Measurements from ENCODE around the gene INTS2. TPM values are rescaled to one million over a fixed set of nuclear protein-coding genes. Genes with fewer than 3 reads are reported as not detected.
"Not testable (repeated sequence)": the region's sequence is repeated elsewhere in the genome, so short reads cannot be mapped to it uniquely, and the experiment has no call there.

The INTS2 gene
- total RNA-seq, 1 donor from 2014 or later, result 15.5 TPM

DNA sequence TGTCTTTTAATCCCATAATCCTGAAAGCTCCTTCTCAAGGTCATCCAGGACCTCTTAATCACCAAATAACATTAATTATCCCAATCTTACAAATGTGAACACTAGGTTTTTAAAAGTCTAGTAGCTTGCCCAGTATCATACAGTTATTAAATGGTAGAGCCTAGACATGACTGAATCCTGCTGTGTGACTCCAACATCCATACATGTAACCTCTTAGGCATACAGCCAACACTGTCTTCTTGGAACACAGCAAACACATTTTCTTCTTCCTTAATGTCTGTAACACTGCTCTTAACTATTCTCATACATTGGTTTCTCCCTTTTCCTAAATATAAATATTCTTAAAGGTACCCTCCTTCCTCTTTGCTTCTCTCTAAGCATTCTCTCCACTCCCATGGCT is 78.1 kb downstream of the INTS2 start:
- no peak for DNase-seq (ENCODE audit: low read depth)

DNA sequence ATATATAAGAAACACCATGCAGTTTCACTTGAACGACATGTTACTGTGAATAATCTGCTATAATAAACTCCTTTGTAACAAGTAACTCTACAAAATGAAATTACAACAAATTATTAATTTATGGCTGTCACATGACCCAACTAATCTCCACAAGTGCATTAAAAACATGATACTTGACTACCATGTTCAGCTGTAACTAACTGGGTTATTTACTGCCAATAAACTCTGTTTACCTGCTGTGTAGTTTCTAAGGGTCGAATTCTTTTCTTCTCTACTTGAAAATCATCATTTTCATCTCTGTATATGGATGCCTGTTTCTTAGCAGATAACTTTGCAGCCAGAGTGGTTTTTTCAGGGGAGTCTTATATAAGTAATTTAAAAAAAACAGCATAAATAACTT is 78.9 kb downstream of the INTS2 start:
- no peak for DNase-seq (ENCODE audit: low read depth)

DNA sequence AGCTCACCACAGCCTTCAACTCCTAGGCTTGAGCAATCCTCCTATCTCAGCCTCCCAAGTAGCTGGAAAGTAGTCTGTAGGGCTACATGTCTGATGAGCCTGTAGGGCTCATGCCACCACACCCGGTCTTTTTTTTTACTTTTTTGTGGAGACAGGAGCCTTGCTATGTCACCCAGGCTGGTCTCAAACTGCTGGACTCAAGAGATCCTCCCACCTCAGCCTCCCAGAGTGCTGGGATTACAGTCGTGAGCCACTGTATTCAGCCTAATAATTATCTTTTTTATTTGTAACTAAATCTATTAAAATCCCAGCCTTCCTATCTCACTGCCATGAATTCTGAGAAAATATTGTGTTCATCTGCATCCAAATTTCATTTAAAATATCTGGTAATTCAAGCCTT is 79.5 kb downstream of the INTS2 start:
- DNase-seq (ENCODE audit: low read depth), result no peak

DNA sequence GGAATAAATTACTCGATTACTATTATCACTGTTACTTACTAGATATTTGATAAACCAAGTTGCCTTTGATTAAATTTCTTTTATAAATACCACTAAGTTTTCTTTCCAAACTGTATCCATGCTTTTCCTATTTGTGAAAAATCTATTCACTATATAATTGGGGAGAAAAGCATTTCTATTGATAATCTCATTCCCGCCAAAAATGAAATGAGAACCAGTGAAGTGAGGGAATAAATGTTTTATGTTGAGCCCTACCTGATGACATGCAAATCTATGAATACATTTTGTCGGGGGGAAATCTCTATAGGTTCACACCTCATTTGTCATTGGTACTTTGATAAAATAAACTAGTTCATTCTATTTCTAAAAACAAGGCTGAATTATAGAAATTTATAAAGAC is 80.1 kb downstream of the INTS2 start:
- DNase-seq (ENCODE audit: low read depth), result no peak

DNA sequence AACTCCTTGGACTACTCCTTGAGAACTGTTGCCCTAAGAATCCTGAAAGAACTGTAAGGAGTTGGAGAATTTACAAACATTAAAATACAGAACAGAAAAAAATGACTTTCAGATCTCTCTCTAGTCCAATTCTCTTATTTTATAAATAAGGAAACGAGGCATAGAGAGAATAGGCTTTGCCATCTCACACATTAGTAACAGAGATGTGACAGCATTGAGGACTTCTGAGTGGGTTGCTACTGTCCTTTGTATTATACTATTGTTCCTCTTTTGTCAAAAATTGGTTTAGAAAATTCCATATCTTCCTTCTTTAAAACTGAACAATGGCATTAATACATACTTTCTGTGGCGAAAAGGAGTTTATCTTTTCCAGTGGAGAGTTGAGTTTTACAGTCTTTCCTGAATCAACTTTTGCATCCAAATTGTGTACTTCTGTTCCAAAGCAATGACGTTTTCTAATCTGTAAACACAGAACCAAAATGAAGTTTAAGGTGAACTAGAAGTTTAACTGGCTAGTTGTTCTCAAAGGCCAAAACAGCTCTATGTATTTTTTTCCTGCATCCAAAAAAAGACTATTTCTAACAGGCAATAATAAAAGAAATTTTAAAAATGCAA is 80.9 kb downstream of the INTS2 start:
- no peak for DNase-seq (ENCODE audit: low read depth)

DNA sequence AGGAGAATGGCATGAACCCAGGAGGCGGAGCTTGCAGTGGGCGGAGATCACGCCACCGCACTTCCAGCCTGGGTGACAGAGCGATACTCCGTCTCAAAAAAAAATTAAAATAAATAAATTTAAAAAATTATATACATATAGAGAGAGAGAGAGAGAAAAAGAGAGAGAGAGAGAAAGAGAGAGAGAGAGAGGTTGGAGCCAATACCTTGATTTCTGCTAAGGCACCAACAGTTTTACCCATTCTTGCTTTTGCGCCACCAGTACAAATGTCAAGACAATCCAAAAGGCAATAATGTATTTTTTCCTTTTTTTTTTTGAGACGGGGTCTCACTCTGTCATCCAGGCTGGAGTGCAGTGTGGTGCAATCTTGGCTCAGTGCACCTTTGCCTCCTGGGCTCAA is 81.7 kb downstream of the INTS2 start:
- no peak for DNase-seq (ENCODE audit: low read depth)

DNA sequence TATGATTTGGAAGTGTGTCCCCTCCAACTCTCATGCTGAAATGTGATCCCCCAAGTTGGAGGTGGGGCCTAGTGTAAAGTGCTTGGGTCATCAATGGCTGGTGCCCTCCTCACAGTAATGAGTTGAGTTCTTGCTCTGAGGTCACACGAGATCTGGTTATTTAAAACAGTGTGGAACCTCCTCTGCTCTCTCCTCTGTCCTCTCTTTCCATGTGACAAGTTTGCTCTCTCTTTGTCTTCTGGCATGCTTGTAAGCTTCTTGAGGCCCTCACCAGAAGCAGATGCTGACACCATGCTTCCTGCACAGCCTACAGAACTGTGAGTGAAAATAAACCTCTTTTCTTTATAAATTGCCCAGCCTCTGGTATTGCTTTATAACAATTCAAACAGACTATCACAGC is 84.3 kb downstream of the INTS2 start:
- no peak for DNase-seq (ENCODE audit: low read depth)

DNA sequence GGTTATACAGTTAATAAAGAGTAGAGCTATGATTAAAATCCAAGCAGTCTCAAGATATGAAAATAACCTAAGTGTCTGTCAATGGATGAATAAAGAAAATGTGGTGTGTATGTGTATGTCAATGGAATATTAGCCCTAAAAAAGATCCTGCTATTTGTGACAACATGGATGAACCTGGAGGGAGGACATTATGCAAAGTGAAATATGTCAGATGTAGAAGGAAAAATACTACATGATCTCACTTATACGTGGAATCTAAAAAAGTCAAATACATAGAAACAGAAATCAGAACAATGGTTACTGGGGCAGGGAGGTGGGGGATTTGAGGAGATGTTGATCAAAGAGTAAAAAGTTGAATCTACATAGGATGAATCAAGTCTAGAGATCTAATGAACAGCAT is 84.9 kb downstream of the INTS2 start:
- DNase-seq (ENCODE audit: low read depth), result no peak

DNA sequence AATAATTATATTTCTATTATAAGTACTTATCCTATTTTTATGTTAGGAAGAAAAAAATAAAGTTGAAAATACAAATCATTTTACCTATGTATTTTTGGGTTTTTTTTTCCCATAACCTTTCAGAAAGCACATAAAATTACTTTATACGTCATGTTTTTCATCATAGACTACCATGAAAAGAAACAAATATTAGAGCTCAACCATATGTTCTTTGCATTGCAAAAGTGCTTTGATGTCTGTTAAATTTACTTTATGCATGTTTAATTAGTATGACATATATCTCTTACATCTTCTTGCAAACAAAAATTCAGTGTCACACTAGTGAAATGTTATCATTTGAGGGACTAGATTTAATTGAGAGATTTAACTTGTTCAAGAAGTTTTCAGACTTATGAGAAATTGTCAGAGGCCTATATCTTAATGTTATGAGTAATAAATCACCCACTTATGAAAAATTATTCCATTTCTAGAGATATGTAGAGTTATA is 88.4 kb downstream of the INTS2 start:
- DNase-seq (ENCODE audit: low read depth), result no peak

DNA sequence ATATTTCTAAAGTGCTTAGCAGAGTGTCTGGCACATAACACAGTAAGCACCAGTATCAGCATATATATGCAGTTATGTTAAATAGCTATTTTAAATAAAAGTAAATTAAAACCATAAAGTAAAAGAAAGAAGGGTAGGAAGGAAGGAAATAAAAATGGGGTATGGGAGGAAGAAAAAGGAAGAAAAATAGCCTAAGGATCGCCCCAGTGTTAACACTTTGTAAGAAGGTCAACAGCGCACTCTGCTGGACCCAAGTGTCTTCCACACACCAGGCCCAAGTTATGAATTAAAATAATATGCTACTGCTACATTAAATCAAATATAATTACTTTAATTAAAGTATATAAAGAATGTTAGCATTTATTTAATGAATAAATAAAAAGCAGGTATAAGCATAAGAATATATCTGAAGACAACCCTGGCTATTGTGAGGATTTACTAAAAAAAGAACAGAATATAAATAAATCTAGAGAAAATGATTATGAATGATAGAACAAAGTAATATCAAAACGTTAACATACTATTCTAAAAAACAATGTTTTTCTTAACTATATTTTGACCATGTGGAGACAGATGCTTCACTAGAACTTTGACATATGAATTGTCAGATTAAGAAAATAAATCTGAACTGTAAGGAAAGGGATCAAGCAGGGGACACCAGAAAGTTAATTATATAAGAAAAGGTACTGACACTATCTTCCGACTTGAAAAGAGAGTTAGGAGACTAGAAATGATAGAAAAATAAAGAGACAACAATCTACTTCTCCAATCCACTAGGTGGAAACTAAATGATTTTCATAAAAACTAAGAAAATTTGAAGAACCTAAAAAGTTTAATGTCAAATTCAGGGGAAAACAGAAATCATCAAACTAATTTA is 90.4 kb downstream of the INTS2 start:
- DNase-seq (ENCODE audit: low read depth), result peak; percentile 60

DNA sequence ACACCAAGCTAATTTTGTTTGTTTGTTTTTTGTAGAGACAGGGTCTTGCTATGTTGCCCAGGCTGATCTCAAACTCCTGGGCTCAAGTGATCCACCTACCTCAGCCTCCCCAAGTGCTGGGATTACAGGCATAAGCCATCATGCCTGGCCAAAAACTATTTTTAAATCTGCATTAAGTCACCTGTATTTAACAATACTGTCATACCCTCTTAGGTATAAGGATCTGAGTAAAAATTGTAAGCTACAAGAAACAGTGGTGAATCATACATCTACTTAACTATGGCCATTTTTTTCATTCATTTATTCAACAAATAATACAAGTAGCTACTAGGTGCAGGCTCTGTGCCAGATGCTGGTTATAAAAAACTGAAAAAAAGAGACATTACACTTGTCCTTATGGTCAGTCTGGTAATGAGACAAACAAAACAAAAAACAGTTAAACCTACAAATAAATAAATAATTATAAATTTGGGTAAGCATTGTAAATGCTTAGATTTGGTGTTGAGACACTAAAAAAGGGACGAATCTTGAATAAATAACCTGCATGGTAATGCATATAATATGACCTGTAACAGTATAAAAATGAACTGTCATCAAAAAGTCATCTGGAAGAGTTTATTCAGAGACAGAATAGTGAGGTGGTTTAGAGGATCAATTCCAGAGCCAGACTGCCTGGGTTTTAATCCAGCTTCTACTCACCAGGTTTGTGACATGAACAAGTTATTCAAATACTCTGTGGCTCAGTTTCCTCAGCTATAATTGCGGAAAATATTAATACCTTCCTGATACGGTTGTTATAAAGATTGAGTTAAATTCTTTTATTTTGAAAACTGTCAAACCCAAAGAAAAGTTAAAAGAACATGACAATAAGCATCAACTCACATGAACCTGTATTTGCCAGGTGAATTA is 91.3 kb downstream of the INTS2 start:
- DNase-seq (ENCODE audit: low read depth), result no peak

DNA sequence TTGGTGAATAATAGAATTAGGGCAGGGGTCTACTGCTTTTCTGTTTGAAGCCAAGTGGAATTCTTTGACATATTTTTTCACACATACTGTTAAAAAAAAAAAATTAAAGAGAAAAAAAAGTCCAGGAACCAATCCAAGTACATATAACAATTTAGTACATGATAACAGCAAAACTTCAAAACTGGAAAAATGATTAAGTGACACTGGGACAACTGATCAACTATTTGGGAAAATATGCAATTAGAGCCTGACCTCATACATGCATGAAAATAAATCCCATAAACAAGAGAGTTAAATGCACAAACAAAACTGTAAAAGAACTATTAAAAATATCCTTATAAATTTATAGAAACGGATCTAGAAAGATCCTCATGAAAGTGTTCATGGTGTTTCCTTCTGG is 92.2 kb downstream of the INTS2 start:
- DNase-seq (ENCODE audit: low read depth), result no peak

DNA sequence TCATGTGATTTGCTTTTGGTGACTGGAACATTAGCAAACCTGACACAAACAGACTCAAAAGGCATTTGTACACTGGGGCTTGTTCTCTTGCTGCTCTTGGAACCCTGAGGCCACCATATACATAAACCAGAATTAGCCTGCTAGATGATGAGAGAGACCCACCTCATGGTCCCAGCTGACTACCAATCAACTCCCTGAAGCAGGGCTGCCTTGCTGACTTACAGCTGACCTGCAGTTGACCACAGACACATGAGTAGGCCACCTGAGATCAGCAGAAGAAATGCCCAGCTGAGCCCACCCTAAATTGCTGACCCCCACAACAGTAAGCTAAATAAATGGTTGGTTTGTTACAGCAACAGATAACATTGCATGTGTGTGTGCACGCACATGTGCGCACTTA is 93.2 kb downstream of the INTS2 start:
- no peak for DNase-seq (ENCODE audit: low read depth)

DNA sequence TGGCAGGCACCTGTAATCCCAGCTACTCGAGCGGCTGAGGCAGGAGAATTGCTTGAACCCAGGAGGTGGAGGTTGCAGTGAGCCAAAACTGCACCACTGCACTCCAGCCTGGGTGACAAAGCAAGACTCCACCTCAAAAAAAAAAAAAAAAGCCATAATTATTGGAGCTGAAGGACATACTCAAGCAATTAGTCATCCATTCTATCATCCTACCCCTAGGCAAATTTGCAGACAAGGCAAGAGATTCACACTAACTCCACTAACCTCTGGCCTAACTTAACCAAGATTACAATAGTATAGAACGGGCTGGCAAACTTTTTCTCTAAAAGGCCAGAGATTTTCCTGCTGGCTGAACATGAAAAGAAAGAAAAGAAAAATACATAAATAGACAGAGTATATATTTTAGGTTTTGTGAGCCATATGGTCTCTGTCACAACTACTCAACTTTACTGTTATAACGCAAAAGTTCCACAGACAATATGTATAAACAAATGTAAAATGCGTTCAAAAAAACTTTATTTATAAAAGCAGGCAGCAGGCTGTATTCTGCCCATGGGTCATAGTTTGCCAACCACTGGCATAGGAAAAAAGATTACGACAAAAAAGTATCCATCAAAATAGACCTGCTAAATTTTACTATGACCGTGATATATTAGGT is 94.1 kb downstream of the INTS2 start:
- DNase-seq (ENCODE audit: low read depth), result peak; percentile 84

DNA sequence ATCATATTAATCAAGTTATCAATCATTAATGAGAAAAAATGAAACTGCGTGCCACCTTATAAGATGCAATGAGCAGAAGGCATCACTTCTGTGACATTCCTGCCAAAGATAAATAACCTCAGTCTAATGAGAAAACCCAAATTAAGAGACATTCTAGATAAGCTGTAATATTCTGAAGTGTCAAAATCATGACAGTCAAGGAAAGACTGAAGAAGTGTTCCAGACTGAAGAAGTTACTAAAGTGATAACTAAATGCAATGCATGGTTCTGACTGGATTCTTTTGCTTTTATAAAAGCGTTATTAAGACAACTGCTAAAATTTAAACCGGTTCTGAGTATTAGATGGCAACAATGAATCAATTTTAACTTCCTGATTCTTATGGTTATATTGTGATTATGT is 95.3 kb downstream of the INTS2 start:
- DNase-seq (ENCODE audit: low read depth), result no peak

DNA sequence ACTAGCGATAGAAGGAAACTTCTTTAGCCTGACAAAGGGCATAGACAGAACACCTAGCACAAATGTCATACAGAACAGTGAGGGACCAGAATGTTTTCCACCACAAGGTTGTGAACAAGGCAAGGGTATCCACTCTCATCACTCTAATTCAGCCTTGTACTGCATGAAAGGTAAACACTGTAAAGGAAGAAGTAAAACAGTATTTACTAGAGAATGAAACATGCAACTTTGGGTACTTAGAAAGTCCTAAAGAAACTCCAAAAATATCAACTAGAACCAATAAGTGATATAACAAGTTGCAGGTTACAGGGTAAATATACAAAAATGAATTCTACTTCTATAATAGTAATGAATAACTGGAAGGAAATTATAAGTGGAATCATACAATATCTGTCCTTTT is 96.7 kb downstream of the INTS2 start:
- no peak for DNase-seq (ENCODE audit: low read depth)

DNA sequence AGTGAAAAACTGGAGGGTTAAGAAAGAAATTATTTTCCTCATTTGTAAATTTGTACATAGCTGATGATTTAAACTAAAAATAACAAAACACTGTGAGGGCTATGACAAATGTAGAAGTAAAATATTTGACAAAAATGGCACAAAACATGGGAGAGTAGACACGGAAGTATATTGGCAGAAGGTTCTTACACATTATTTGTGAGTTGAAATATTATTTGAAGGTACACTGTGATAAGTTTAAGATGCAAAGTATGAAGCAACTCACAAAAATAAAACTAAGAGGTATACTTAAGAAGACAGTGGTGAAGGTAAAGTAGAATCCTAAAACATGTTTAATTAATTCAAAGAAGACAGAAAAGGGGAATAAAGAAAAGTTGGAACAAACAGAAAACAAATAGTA is 99.1 kb downstream of the INTS2 start:
- DNase-seq (ENCODE audit: low read depth), result no peak

DNA sequence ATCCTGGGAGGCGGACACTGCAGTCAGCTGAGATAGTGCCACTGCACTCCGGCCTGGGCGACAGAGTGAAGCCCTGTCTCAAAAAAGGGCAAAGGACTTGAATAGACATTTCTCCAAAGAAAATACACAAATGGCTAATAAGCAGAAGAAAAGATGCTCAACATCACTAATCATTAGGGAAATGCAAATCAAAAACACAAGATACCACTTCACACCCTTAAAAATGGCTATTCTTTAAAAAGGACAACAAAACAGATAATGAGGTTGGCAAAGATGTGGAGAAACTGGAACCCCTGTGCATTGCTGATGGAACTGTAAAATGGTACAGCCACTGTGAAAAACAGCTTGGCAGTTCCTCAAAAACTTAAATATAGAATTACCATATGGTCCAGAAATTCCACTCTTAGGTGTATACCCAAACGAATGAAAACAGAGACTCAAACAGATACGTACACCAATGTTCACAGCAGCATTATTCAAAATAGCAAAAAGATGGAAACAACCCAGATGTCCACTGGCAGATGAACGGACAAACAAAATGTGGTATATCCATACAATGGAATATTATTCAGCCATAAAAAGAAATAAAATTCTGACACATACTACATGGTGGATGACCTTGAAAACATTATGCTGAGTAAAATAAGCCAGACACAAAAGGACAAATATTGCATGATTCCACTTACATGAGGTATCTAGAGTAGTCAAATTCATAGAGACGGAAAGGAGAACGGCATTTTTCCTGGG is 100.0 kb downstream of the INTS2 start:
- DNase-seq (ENCODE audit: low read depth), result no peak

DNA sequence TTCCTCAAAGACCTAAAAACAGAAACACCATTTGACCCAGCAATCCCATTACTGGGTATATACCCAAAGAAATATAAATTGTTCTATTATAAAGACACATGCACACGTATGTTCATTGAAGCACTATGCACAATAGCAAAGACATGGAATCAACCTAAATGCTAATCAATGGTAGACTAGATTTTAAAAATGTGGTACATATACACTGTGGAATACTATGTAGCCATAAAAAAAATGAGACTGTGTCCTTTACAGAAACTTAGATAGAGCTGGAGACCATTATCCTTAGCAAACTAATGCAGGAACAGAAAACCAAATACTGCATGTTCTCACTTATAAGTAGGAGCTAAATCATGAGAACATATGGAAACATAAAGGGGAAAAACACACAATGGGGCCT is 100.9 kb downstream of the INTS2 start:
- not testable (repeated sequence) for DNase-seq (ENCODE audit: low read depth)

DNA sequence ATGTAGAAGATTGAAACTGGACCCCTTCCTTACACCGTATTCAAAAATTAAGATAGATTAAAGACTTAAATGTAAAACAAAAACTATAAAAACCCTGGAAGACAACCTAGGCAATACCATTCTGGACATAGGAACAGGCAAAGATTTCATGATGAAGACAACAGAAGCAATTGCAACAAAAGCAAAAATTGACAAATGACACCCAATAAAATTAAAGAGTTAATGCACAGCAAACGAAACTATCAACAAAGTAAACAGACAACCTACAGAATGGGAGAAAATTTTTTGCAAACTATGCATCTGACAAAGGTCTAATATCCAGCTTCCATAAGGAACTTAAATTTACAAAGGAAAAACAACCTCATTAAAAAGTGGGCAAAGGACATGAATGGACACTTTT is 101.6 kb downstream of the INTS2 start:
- DNase-seq (ENCODE audit: low read depth), result not testable (repeated sequence)

Measured in renal cortical epithelial cell (primary cell).